PFSK-1 (cell line): ENCODE data around the gene ATAD3A.

Experiments
- FOXP2 ChIP-seq: optimal IDR thresholded peaks from 2 replicates; pipeline ENCODE3; 2011; ENCODE audit warnings: borderline replicate concordance, control low read depth, inconsistent platforms; ENCODE audit not compliant: insufficient read depth; ENCODE audit errors: extremely low read length, extremely low read depth
- POLR2AphosphoS5 ChIP-seq: IDR thresholded peaks from 2 replicates; pipeline ENCODE4 v1.6.1; 2012; ENCODE audit warnings: low read depth, mild to moderate bottlenecking, control low read depth, low read length, moderate library complexity
- SIN3A ChIP-seq: IDR thresholded peaks from 2 replicates; pipeline ENCODE4 v1.6.1; 2012; ENCODE audit warnings: mild to moderate bottlenecking, low read length, moderate library complexity, borderline replicate concordance; ENCODE audit not compliant: insufficient read depth
- TAF1 ChIP-seq: IDR thresholded peaks from 2 replicates; pipeline ENCODE4 v1.6.1; 2012; ENCODE audit warnings: low read length, control low read depth, borderline replicate concordance; ENCODE audit not compliant: insufficient read depth
- TF ChIP-seq, protein P1 (sequence below), 2 experiments: IDR thresholded peaks; 2 replicates each; pipeline versions ENCODE4 v1.6.1 to v1.8.0; 2011 to 2012; ENCODE audit warnings: low read depth in 2 of 2, low read length in 2 of 2, control low read depth in 1 of 2, inconsistent platforms in 1 of 2, mild to moderate bottlenecking in 1 of 2, moderate library complexity in 1 of 2; ENCODE audit not compliant: insufficient read depth in 1 of 2

Gene ATAD3A

DNA sequence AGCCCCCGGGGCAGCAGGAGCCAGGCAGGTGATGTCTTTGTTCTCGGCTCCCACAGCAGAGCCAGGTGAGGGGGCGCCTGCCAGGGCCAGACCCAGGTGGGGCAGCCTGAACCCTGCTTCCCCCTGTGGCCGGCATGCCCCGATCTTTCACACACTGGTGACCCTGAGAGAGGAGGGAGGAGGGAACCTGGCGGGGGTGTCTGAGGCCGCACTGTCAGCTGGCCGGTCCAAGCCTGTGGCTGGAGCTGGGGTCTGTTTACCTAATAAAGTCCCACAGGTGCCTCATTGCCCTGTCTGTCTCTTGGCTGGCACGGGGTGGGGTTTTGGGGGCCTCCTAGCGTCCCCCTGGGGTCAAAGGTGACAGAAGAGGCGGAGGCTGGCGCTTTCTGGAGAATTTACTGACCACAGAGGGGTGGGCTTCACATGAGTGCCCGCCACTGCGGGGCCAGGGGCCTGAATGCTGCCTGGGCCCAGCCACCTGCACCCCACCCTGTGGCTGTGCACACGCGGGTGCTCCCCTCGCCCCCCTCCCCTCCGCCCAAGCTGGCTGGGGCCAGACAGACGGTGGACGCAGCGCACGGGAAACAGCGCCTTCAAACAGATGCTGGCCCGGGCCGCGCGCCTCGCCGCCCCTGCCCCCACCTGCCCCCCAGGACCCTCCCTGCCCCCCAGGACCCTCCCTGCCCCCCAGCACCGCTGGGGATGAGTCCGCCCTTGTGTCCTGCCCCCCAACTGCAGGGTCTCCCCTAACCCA, 22.6 kb downstream of the ATAD3A start:
- TF ChIP-seq FOXP2 (no peak), SIN3A (no peak), POLR2AphosphoS5 (no peak), TAF1 (no peak)
- TF ChIP-seq, protein P1, sequence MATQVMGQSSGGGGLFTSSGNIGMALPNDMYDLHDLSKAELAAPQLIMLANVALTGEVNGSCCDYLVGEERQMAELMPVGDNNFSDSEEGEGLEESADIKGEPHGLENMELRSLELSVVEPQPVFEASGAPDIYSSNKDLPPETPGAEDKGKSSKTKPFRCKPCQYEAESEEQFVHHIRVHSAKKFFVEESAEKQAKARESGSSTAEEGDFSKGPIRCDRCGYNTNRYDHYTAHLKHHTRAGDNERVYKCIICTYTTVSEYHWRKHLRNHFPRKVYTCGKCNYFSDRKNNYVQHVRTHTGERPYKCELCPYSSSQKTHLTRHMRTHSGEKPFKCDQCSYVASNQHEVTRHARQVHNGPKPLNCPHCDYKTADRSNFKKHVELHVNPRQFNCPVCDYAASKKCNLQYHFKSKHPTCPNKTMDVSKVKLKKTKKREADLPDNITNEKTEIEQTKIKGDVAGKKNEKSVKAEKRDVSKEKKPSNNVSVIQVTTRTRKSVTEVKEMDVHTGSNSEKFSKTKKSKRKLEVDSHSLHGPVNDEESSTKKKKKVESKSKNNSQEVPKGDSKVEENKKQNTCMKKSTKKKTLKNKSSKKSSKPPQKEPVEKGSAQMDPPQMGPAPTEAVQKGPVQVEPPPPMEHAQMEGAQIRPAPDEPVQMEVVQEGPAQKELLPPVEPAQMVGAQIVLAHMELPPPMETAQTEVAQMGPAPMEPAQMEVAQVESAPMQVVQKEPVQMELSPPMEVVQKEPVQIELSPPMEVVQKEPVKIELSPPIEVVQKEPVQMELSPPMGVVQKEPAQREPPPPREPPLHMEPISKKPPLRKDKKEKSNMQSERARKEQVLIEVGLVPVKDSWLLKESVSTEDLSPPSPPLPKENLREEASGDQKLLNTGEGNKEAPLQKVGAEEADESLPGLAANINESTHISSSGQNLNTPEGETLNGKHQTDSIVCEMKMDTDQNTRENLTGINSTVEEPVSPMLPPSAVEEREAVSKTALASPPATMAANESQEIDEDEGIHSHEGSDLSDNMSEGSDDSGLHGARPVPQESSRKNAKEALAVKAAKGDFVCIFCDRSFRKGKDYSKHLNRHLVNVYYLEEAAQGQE (IDR thresholded peaks at IDR 0.05; ENCODE audit: insufficient read depth in 1 of 2, low read depth in 2 of 2, low read length in 2 of 2), result no peak

DNA sequence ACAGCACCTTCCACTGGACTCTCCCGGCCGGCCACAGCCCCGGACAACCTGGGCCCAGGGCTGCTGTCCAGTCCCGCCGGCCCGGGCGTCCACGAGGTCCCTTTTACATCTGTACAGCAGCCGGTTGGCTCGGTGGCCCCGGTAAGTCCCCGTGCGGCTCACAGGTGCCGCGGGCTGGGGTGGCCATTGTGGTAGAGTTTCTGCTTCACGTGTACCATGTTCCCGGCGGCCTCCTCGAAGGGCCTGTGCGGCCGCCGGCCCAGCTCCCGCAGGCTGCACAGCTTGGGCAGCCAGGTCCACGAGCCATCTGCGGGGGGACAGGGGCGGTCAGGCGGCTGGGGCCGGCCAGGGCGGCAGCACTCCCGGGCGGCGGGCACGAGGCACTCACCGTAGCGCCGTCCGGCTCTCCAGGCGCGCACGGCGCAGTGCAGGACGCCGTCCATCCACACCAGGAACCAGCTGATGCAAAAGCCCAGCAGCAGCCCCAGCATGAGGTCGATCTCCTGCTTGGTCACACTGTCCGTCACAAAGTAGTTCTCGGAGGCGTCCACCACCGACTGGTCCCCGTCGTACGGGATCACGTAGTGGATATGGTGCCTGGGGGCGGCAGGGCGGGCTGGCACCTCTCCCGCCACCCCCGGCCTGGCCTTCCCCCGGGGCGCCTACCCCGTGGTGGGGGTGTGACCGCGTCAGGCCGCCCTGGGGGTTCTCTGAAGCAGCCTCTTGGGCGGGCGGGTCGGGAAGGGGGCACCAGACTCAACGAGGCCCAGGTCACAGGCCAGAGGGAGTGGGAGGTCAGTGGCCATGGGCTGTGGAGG, 23.4 kb downstream of the ATAD3A start:
- TF ChIP-seq FOXP2, result no peak
- no peak for TF ChIP-seq SIN3A
- TF ChIP-seq TAF1, result no peak
- TF ChIP-seq, protein P1 (IDR thresholded peaks at IDR 0.05; ENCODE audit: insufficient read depth in 1 of 2, low read depth in 2 of 2, low read length in 2 of 2), result no peak
- TF ChIP-seq POLR2AphosphoS5, result no peak

DNA sequence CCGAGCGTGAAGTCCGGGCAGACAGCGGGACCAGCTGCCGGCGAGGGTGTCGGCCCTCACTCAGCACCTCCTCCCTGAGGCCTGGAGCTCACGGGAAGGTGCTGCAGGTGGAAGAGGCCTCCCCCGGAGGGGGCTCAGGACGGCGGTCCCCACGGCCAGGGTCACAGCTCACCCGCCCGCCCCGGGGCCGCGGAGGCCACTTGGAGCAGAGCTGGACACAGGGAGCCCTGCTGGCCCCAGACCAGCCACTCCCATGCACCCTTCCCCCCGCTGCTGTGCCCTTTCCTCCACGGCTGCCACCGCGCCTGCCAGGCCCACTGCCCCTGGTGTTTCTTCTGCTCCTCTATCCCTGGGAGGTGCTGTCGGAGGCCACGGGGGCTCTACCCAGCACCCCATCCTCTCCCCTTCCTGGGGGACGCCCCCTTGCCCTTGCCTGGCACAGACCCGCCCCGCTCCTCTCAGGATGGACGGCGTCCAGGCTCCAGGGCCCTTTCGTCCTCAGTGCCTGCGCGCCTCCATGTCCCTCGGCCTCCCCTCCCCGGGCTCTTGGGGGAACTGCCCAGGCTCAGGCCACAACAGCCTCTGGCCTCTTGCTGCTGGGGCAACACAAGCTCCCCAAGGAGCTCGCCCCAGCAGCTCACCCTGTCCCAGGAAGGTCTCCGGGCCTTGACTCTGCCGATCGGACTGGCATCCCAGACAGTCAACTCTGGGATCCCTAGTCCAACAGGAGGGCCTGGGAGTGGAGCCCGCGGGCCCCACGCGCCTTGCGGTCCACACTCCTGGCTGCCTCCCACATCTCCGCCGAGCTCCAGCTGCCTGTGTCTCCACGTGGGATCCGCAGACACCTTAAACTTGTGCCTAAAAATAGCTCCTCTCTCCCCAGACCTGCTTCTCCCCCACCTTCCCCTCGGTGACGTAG, 24.3 kb downstream of the ATAD3A start:
- no peak for TF ChIP-seq SIN3A
- TF ChIP-seq POLR2AphosphoS5, result peak; percentile 24

DNA sequence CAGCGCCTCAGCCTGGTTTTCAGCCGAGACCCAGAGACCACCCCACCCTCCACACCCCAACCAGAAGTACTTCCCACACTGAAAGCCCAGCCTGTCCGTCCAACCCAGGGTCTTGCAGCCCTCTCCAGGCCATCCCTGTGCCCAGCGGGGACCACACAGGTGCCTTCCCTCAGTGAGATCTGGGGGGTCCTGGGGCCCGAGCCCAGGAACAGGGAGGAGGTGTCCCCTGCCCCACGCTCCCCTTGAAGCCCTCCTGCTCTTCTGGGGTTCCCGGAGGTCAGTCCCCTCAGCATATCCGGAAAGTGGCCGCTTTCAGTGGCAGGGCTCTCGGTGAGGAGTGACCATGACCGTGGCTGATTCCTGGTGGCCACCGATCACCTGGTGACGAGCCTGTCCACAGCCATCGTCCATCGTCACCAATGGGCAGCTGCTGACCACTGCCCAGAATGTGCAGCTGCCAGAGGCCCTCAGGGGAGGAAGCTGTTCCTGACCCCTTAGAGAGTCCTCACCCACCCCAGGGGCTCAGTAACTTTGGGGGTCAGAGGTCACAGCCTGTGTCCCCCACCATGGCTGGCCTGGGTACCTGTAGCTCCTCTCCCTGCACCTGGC, 25.1 kb downstream of the ATAD3A start:
- TF ChIP-seq TAF1 (no peak), FOXP2 (no peak)

DNA sequence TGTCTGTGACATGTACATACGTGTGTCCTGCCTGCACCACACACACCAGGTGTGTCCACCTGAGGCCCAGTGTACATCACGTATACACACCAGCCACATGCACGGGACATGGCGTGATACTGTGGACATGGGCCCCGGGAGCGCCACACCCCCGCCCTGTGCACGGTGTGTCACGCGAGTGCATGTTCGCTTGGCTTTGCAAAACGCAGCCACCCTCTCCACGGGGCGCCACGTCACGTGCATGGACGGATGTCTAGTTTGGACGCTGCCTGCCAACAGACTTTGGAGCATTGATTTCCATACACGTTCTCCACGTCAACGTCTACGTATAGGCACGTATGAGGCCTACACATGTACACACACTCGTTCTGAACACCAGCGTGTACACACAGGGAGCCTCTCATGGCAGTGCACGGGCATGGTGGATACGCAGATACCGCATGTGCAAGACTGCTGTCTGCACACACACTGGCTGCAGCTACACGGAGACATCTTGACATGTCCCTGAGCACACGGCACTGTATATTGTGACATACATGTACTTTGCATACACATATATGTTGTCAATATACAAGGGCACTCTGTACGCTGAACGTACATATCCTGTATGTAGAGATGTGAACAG, 25.8 kb downstream of the ATAD3A start:
- TF ChIP-seq SIN3A, result no peak
- no peak for TF ChIP-seq TAF1
- no peak for TF ChIP-seq FOXP2
- TF ChIP-seq, protein P1 (IDR thresholded peaks at IDR 0.05; ENCODE audit: insufficient read depth in 1 of 2, low read depth in 2 of 2, low read length in 2 of 2), result no peak
- TF ChIP-seq POLR2AphosphoS5, result no peak
